ENCODE results near the gene SDCBP2. TPM values are rescaled to one million over a fixed set of nuclear protein-coding genes. Genes with fewer than 3 reads are reported as not detected.

The SDCBP2 gene
- total and polyA plus RNA-seq, 2 of the 4 experiments (the other 2 are of a cell fraction), result 0.54 to 1.3 TPM

GRCh38 chr20:1317545-1318255 lies 11.2 kb downstream of the SDCBP2 start (continued):
- no peak for TF ChIP-seq RAD21 (IDR thresholded peaks at IDR 0.05; ENCODE audit: low read length)

- no peak overlapping the region for H3K14ac ChIP-seq (replicated peaks; ENCODE audit: low read depth, low read length)
- in situ Hi-C loops (cut with MboI; ENCODE audit: low sequenced_read_pairs), result no loop called here
- ChIA-PET CTCF (no interaction called here), POLR2A (ENCODE audit: unreplicated experiment) (no interaction called here)
- no TSS peak for BruUV-seq (replicated peaks)
- dilution Hi-C loops (cut with HindIII; ENCODE audit: low sequenced_read_pairs, unreplicated experiment), result no loop called here
- no peak overlapping the region for H3K56ac ChIP-seq (ENCODE audit: extremely low read depth, insufficient read depth, low read length)
- no peak overlapping the region for H3K9ac ChIP-seq (ENCODE audit: low read depth, low read length)
- H4K20me1 ChIP-seq (ENCODE audit: insufficient read depth, low read length), result no peaks in the 10 kb centered on the region
- no peak overlapping the region for H2BK15ac ChIP-seq (ENCODE audit: low read depth, low read length)
- no peak overlapping the region for H3K4ac ChIP-seq (ENCODE audit: low read depth, low read length)
- no peaks in the 10 kb centered on the region for H3K9me3 ChIP-seq (ENCODE audit: control insufficient read depth, insufficient read depth, low read length)
- no peak overlapping the region for H2BK20ac ChIP-seq (ENCODE audit: low read depth, low read length)
- H3K27ac ChIP-seq (ENCODE audit: insufficient read depth, low read length), result no peak overlapping the region
- H2BK5ac ChIP-seq (ENCODE audit: low read depth, low read length, poor library complexity, severe bottlenecking), result no peak overlapping the region
- no peak overlapping the region for H2AK5ac ChIP-seq (ENCODE audit: low read depth, low read length)
- H3K18ac ChIP-seq (ENCODE audit: low read depth, low read length), result no peak overlapping the region
- H2AFZ ChIP-seq (replicated peaks; ENCODE audit: low read length, poor library complexity), result no peak overlapping the region
- H3K79me1 ChIP-seq (ENCODE audit: low read depth in 1 of 2, low read length in 2 of 2), result no peaks in the 10 kb centered on the region
- no peak overlapping the region for H3K23ac ChIP-seq (ENCODE audit: low read depth, low read length)
- no peak overlapping the region for H3K4me2 ChIP-seq (ENCODE audit: low read depth, low read length)
- H3K36me3 ChIP-seq (ENCODE audit: control insufficient read depth, insufficient read depth, low read length), result no peaks in the 10 kb centered on the region
- H4K8ac ChIP-seq (ENCODE audit: low read depth in 2 of 2, low read length in 2 of 2), result no peak overlapping the region
- no peak overlapping the region for H3K4me3 ChIP-seq (ENCODE audit: insufficient read depth, low read depth, low read length)
- DNase-seq, result no peak
- H3K9me1 ChIP-seq (ENCODE audit: insufficient read depth, low read length), result no peaks in the 10 kb centered on the region; the same call in 1 of the 2 replicates
- no peaks in the 10 kb centered on the region for H3K27me3 ChIP-seq (ENCODE audit: control insufficient read depth, insufficient read depth, low read length)
- no peak overlapping the region for H4K91ac ChIP-seq (ENCODE audit: insufficient read depth, low read depth, low read length)
- TF ChIP-seq NFE2L2 (IDR thresholded peaks at IDR 0.05; ENCODE audit: low read depth, low read length) (no peak), POLR2A (IDR thresholded peaks at IDR 0.05; ENCODE audit: low read depth, low read length) (no peak), CTCF (conservative IDR thresholded peaks at IDR 0.05; ENCODE audit: low read depth, low read length) (no peak), RFX5 (IDR thresholded peaks at IDR 0.05; ENCODE audit: low read depth, low read length) (no peak), BHLHE40 (IDR thresholded peaks at IDR 0.05; ENCODE audit: low read depth, low read length) (no peak)
- no peak overlapping the region for H4K5ac ChIP-seq (ENCODE audit: low read depth, low read length)
- H2AK9ac ChIP-seq (replicated peaks; ENCODE audit: low read depth, low read length, poor library complexity), result no peak overlapping the region
- no peak for ATAC-seq (ENCODE audit: low read depth)
- no peak overlapping the region for H2BK120ac ChIP-seq (ENCODE audit: low read depth, low read length)
- H3K4me1 ChIP-seq (ENCODE audit: control insufficient read depth, insufficient read depth, low read length), result peaks cover 8% of the 10 kb centered on the region
- no CpG with 5 or more reads among the region's 5 CpGs for WGBS, 2 experiments (ENCODE audit: extremely low coverage in 2 of 2, insufficient read length in 1 of 2)
- intact Hi-C loops (cut with micrococcal nuclease), result no loop called here
These were observed 13.1 kb downstream of the SDCBP2 start for GRCh38 chr20:1315804-1316203.

Data from IMR-90 (cell line).